ENCODE data around the gene ACBD6. TPM values are rescaled to one million over a fixed set of nuclear protein-coding genes. Genes with fewer than 3 reads are reported as not detected.

ACBD6 gene
- total RNA-seq, 1 experiment from 2014 or later, result 136 TPM

DNA sequence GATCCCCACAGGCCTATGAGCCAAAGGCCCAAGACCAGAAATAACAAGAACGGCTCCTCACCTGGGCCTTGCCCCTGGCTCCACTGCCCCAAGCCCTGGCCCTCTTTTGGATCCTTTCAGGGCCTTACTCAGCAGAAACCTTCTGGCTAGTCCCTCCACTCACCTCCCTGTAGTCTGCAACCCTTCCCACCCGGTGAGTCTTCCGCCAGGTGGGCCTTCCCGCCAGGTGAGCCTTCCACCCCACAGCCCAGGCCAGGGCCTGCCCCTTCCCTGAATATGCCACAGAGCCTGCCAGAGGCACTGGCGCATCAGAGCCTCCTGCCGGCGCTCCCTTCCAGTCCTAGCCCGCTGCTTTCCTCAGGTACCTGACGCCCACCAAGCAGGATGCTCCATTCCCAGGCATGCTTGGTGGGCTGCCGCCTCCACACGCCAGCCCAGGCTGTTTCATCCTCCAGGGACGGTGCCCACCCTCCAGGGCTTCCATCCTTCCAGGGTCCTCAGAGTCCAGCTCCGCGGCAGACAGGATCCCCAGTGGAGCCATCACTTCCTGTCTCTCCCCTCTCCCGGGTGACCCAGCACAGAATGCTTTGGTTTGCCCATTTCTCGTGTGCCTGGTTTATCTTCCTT lies 251.4 kb downstream of the ACBD6 start:
- Mint-ChIP-seq H3K4me1 (ENCODE audit: insufficient read depth, unreplicated experiment) (peaks cover 12% of the 10 kb centered on the region), H3K4me3 (ENCODE audit: unreplicated experiment) (no peak overlapping the region), H3K9me3 (ENCODE audit: unreplicated experiment) (no peaks in the 10 kb centered on the region), H3K36me3 (ENCODE audit: insufficient read depth, unreplicated experiment) (no peaks in the 10 kb centered on the region), H3K27ac (ENCODE audit: low read depth, unreplicated experiment) (no peak overlapping the region), H3K27me3 (ENCODE audit: insufficient read depth, unreplicated experiment) (no peaks in the 10 kb centered on the region)
- POLR2A ChIA-PET, result no interaction called here
- intact Hi-C loops (cut with micrococcal nuclease), result loop anchor here (10.0 kb wide), 1 partner anchor 614 kb away; no protein-coding TSS in a partner anchor
- no peak for DNase-seq (ENCODE audit: unreplicated experiment)
- CTCF ChIA-PET, result interaction anchor here (0.7 to 4.4 kb wide), 8 partner anchors 10 to 939 kb away, joined by 3 to 57 read pairs (median 6); no protein-coding TSS in a partner anchor
- BruUV-seq (replicated peaks), result no TSS peak
- TF ChIP-seq, protein P1, sequence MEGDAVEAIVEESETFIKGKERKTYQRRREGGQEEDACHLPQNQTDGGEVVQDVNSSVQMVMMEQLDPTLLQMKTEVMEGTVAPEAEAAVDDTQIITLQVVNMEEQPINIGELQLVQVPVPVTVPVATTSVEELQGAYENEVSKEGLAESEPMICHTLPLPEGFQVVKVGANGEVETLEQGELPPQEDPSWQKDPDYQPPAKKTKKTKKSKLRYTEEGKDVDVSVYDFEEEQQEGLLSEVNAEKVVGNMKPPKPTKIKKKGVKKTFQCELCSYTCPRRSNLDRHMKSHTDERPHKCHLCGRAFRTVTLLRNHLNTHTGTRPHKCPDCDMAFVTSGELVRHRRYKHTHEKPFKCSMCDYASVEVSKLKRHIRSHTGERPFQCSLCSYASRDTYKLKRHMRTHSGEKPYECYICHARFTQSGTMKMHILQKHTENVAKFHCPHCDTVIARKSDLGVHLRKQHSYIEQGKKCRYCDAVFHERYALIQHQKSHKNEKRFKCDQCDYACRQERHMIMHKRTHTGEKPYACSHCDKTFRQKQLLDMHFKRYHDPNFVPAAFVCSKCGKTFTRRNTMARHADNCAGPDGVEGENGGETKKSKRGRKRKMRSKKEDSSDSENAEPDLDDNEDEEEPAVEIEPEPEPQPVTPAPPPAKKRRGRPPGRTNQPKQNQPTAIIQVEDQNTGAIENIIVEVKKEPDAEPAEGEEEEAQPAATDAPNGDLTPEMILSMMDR (IDR thresholded peaks at IDR 0.05; ENCODE audit: unreplicated experiment), result no peak

DNA sequence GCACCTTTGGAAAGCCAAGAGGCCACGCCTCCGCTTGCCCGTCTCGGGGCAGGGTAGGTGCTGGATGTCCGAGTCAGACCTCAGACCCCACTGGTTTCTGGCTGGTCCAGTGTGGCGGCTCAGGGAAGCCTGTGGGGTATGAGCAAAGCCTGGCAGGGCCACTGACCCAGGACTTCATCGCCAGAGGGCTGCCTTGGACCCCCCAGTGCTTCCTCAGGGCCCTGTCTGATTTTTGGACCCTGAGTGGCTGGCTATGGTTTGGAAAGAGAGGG lies 251.9 kb downstream of the ACBD6 start:
- POLR2A ChIA-PET, result no interaction called here
- Mint-ChIP-seq H3K27me3 (ENCODE audit: insufficient read depth, unreplicated experiment) (no peaks in the 10 kb centered on the region), H3K27ac (ENCODE audit: low read depth, unreplicated experiment) (no peak overlapping the region), H3K9me3 (ENCODE audit: unreplicated experiment) (no peaks in the 10 kb centered on the region), H3K36me3 (ENCODE audit: insufficient read depth, unreplicated experiment) (no peaks in the 10 kb centered on the region), H3K4me1 (ENCODE audit: insufficient read depth, unreplicated experiment) (peaks cover 12% of the 10 kb centered on the region), H3K4me3 (ENCODE audit: unreplicated experiment) (no peak overlapping the region)
- CTCF ChIA-PET, result interaction anchor here (0.6 to 1.7 kb wide), 3 partner anchors 11 to 917 kb away, joined by 3 read pairs; no protein-coding TSS in a partner anchor
- no TSS peak for BruUV-seq (replicated peaks)
- no peak for DNase-seq (ENCODE audit: unreplicated experiment)
- TF ChIP-seq, protein P1 (IDR thresholded peaks at IDR 0.05; ENCODE audit: unreplicated experiment), result no peak
- intact Hi-C loops (cut with micrococcal nuclease), result loop anchor here (10.0 kb wide), 1 partner anchor 614 kb away; no protein-coding TSS in a partner anchor

DNA sequence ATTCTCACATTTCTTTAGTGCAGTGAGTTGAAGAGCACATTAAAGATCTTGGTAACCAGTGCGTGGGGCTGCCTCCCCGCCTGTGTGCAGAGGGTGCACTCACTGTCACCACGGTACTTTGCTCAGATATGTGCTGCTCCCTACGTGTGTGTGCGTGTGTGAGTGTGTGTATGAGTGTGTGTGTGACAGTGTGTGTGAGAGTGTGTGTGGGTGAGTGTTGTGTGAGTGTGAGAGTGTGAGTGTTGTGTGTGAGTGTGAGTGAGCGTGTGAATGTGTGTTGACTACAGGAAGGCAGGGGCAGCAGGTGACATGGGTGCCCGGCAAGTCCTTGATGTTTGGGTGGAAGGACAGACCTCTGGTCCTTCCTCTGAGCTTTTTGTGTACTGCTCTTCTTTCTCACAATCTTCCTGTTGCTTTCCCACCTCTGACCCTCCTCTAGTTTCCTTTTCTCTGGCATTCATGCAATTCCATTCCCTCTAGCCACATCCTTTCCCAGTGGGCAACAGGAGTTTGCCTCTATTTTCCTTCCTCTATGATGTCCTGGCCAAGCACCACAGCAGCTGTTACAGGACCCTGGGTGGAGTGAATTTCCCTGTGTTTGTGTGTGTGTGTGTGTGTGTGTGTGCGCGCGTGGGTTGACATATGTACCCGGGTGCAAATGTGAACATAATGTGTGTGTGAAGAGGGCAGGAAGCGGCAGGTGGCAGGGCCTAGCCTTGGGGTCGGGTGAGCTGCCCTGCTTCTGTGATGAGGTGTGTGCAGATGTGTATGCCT lies 252.5 kb downstream of the ACBD6 start:
- no peak overlapping the region for H3K4me3 Mint-ChIP-seq (ENCODE audit: unreplicated experiment)
- H3K4me1 Mint-ChIP-seq (ENCODE audit: insufficient read depth, unreplicated experiment), result peaks cover 12% of the 10 kb centered on the region
- CTCF ChIA-PET, result interaction anchor here (0.6 to 2.0 kb wide), 6 partner anchors 10 to 918 kb away, joined by 3 to 4 read pairs (median 3); no protein-coding TSS in a partner anchor
- H3K36me3 Mint-ChIP-seq (ENCODE audit: insufficient read depth, unreplicated experiment), result no peaks in the 10 kb centered on the region
- TF ChIP-seq, protein P1 (IDR thresholded peaks at IDR 0.05; ENCODE audit: unreplicated experiment), result no peak
- POLR2A ChIA-PET, result interaction anchor here (0.5 kb wide), 1 partner anchor 126 kb away, joined by 3 read pairs; no protein-coding TSS in a partner anchor
- H3K27ac Mint-ChIP-seq (ENCODE audit: low read depth, unreplicated experiment), result no peak overlapping the region
- no peak for DNase-seq (ENCODE audit: unreplicated experiment)
- H3K9me3 Mint-ChIP-seq (ENCODE audit: unreplicated experiment), result no peaks in the 10 kb centered on the region
- intact Hi-C loops (cut with micrococcal nuclease), result loop anchor here (10.0 kb wide), 1 partner anchor 615 kb away; no protein-coding TSS in a partner anchor
- no TSS peak for BruUV-seq (replicated peaks)
- no peaks in the 10 kb centered on the region for H3K27me3 Mint-ChIP-seq (ENCODE audit: insufficient read depth, unreplicated experiment)
